ENCODE measurements around the gene CNTN5.
"Not testable (repeated sequence)": the region's sequence is repeated elsewhere in the genome, so short reads cannot be mapped to it uniquely, and the experiment has no call there.

The CNTN5 gene

GRCh38 chr11:99275521-99275920, 254.8 kb downstream of the CNTN5 start:
- no peak for DNase-seq (ENCODE audit: low read depth in 2 of 2)

- DNase-seq (ENCODE audit: low read depth in 2 of 2): no peak
These were observed 256.5 kb downstream of the CNTN5 start for GRCh38 chr11:99277281-99277680.

GRCh38 chr11:99279266-99279665, 258.5 kb downstream of the CNTN5 start:
- DNase-seq (ENCODE audit: low read depth in 2 of 2): no peak

GRCh38 chr11:99281331-99281730, 260.6 kb downstream of the CNTN5 start:
- DNase-seq (ENCODE audit: low read depth in 2 of 2): no peak

GRCh38 chr11:99297925-99298324, 277.2 kb downstream of the CNTN5 start:
- DNase-seq (ENCODE audit: low read depth in 2 of 2): not testable (repeated sequence)

GRCh38 chr11:99307510-99308088, 286.9 kb downstream of the CNTN5 start:
- no peak for DNase-seq (ENCODE audit: low read depth in 2 of 2)

- DNase-seq (ENCODE audit: low read depth in 2 of 2): no peak
These were observed 291.1 kb downstream of the CNTN5 start for GRCh38 chr11:99311870-99312269.

GRCh38 chr11:99316776-99317520, 296.2 kb downstream of the CNTN5 start:
- DNase-seq (ENCODE audit: low read depth in 2 of 2): no peak

GRCh38 chr11:99320769-99321290, 300.1 kb downstream of the CNTN5 start:
- no peak for DNase-seq (ENCODE audit: low read depth in 2 of 2)

- no peak for DNase-seq (ENCODE audit: low read depth in 2 of 2)
These were observed 305.1 kb downstream of the CNTN5 start for GRCh38 chr11:99325847-99326246.

GRCh38 chr11:99327066-99327465, 306.3 kb downstream of the CNTN5 start:
- DNase-seq (ENCODE audit: low read depth in 2 of 2): no peak

GRCh38 chr11:99327527-99327926, 306.8 kb downstream of the CNTN5 start:
- no peak for DNase-seq (ENCODE audit: low read depth in 2 of 2)

- DNase-seq (ENCODE audit: low read depth in 2 of 2): no peak
These were observed 312.9 kb downstream of the CNTN5 start for GRCh38 chr11:99333621-99334020.

GRCh38 chr11:99343117-99343516, 322.4 kb downstream of the CNTN5 start:
- no peak for DNase-seq (ENCODE audit: low read depth in 2 of 2)

GRCh38 chr11:99349151-99349673, 328.5 kb downstream of the CNTN5 start:
- DNase-seq (ENCODE audit: low read depth in 2 of 2): no peak

- DNase-seq (ENCODE audit: low read depth in 2 of 2): no peak
These were observed 330.9 kb downstream of the CNTN5 start for GRCh38 chr11:99351624-99352023.

- no peak for DNase-seq (ENCODE audit: low read depth in 2 of 2)
These were observed 331.9 kb downstream of the CNTN5 start for GRCh38 chr11:99352642-99353041.

GRCh38 chr11:99366546-99366945, 345.8 kb downstream of the CNTN5 start:
- no peak for DNase-seq (ENCODE audit: low read depth in 2 of 2)

GRCh38 chr11:99368583-99368982, 347.8 kb downstream of the CNTN5 start:
- no peak for DNase-seq (ENCODE audit: low read depth in 2 of 2)

GRCh38 chr11:99370549-99371216, 349.9 kb downstream of the CNTN5 start:
- no peak for DNase-seq (ENCODE audit: low read depth in 2 of 2)

- DNase-seq (ENCODE audit: low read depth in 2 of 2): no peak
These were observed 350.5 kb downstream of the CNTN5 start for GRCh38 chr11:99371257-99371656.

GRCh38 chr11:99376463-99376862, 355.7 kb downstream of the CNTN5 start:
- DNase-seq (ENCODE audit: low read depth in 2 of 2): no peak

Data from stimulated activated CD8-positive, alpha-beta memory T cell treated with anti-CD3 and anti-CD28 coated beads, Interleukin-2, amount 100 ng/mL, for 48 hours (primary cell).